ENCODE measurements around the gene JUND. TPM values are rescaled to one million over a fixed set of nuclear protein-coding genes. Genes with fewer than 3 reads are reported as not detected.

The JUND gene
- total RNA-seq, 1 experiment from 2014 or later: 151 TPM

DNA sequence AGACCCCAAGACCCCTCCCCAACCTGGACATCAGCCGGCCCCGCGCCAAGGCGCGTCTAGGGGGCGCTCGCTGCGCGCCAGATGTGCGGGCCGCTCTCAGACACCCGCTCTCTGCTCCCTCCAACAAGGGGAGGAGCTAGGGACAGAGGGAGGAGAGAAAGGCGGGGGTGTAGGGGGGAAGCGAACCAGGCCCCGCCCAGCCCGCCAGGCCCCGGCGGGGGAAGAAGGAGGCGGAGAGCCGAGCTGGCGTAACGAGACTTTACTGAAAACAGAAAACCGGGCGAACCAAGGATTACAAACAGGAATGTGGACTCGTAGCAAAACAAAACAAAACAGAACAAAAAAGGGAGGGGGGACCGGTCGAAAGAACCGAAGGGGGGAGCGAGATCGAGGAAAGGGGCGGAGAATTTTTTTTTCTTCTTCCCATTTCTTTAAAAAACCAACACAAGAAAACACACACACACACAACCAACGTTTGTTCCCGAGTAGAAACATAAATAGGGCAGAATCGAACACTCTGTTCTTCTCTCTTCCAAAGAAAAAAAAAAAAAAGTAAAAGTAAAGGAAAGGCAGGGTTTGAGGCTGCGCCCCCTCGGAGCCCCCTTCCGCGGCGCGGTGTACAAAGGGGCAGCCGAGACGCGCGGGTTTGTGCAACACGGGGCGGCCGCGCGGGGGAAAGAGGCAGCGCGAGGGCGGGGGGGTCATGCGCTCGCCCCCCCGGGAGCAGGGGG is 1.7 kb downstream of the JUND start:
- H4K20me1 ChIP-seq (ENCODE audit: low read length): peaks cover 13% of the 10 kb centered on the region
- peaks cover 29% of the 10 kb centered on the region for H3K4me1 ChIP-seq (ENCODE audit: insufficient read depth, low read length)
- peak overlapping the region; percentile 82 for H3K4me3 ChIP-seq (ENCODE audit: low read length)
- CTCF ChIA-PET: interaction anchor here (0.5 to 1.6 kb wide), 21 partner anchors 11 to 139 kb away, joined by 3 to 64 read pairs (median 5); partner anchors contain the start of genes GDF15 and LSM4
- H3K36me3 ChIP-seq (ENCODE audit: low read depth, low read length): no peaks in the 10 kb centered on the region
- no peak overlapping the region for H2AFZ ChIP-seq (ENCODE audit: low read length)
- no peaks in the 10 kb centered on the region for H3F3A ChIP-seq (ENCODE audit: low read length, unreplicated experiment)
- no peaks in the 10 kb centered on the region for H3K9me2 ChIP-seq (replicated peaks; ENCODE audit: low read length)
- intact Hi-C loops (cut with micrococcal nuclease): loop anchor here (1.0 to 10.0 kb wide), 3 partner anchors 44 to 135 kb away; partner anchors contain the start of genes LSM4 and SSBP4
- H3K9me3 ChIP-seq (ENCODE audit: low read length): no peaks in the 10 kb centered on the region
- H3K9ac ChIP-seq (ENCODE audit: low read length): peak overlapping the region; percentile 79
- peaks cover 29% of the 10 kb centered on the region for H3K79me2 ChIP-seq (ENCODE audit: low read length)
- H3K27me3 ChIP-seq (ENCODE audit: low read length): no peaks in the 10 kb centered on the region
- POLR2A ChIA-PET (ENCODE audit: unreplicated experiment): interaction anchor here (0.6 to 3.8 kb wide), 6 partner anchors 43 to 795 kb away, joined by 4 to 47 read pairs (median 8); partner anchors contain the start of gene LSM4
- TF ChIP-seq EZH2 (IDR thresholded peaks at IDR 0.05; ENCODE audit: low read length, unreplicated experiment): no peak
- TF ChIP-seq, protein P1, sequence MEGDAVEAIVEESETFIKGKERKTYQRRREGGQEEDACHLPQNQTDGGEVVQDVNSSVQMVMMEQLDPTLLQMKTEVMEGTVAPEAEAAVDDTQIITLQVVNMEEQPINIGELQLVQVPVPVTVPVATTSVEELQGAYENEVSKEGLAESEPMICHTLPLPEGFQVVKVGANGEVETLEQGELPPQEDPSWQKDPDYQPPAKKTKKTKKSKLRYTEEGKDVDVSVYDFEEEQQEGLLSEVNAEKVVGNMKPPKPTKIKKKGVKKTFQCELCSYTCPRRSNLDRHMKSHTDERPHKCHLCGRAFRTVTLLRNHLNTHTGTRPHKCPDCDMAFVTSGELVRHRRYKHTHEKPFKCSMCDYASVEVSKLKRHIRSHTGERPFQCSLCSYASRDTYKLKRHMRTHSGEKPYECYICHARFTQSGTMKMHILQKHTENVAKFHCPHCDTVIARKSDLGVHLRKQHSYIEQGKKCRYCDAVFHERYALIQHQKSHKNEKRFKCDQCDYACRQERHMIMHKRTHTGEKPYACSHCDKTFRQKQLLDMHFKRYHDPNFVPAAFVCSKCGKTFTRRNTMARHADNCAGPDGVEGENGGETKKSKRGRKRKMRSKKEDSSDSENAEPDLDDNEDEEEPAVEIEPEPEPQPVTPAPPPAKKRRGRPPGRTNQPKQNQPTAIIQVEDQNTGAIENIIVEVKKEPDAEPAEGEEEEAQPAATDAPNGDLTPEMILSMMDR (conservative IDR thresholded peaks at IDR 0.05; ENCODE audit: low read depth, low read length): peak; percentile 98
- H3K27ac ChIP-seq (ENCODE audit: low read length): peak overlapping the region; percentile 58
- TSS peak; percentile 55 for BruUV-seq (replicated peaks)
- peak overlapping the region; percentile 83 for H3K4me2 ChIP-seq (ENCODE audit: low read length)
- peak; percentile 23 for ATAC-seq
- peak; percentile 95 for DNase-seq

DNA sequence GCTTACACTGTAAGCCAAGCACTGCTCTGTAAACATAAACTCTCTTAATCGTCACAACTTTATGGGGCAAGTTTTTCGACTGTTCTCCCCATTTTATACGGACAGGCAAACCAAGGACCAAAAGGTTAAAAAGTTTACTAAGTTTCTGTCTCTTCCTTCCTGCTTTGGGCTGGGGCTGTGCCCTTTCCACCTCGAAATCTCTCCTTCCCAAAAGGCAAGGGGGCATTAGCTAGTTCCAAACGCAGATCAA is 2.2 kb downstream of the JUND start:
- no peaks in the 10 kb centered on the region for H3F3A ChIP-seq (ENCODE audit: low read length, unreplicated experiment)
- peak overlapping the region; percentile 82 for H3K4me3 ChIP-seq (ENCODE audit: low read length)
- peaks cover 13% of the 10 kb centered on the region for H4K20me1 ChIP-seq (ENCODE audit: low read length)
- CTCF ChIA-PET: interaction anchor here (0.5 to 1.6 kb wide), 12 partner anchors 20 to 114 kb away, joined by 3 to 64 read pairs (median 5); partner anchors contain the start of genes GDF15 and LSM4
- H3K9ac ChIP-seq (ENCODE audit: low read length): peak overlapping the region; percentile 79; the same call in 1 of the 2 replicates
- peak overlapping the region; percentile 83 for H3K4me2 ChIP-seq (ENCODE audit: low read length)
- POLR2A ChIA-PET (ENCODE audit: unreplicated experiment): interaction anchor here (0.7 to 3.8 kb wide), 3 partner anchors 43 to 123 kb away, joined by 5 to 47 read pairs (median 9); partner anchors contain the start of gene LSM4
- H3K9me2 ChIP-seq (replicated peaks; ENCODE audit: low read length): no peaks in the 10 kb centered on the region
- DNase-seq (no peak), ATAC-seq (no peak)
- H3K4me1 ChIP-seq (ENCODE audit: insufficient read depth, low read length): peaks cover 33% of the 10 kb centered on the region
- peaks cover 29% of the 10 kb centered on the region for H3K79me2 ChIP-seq (ENCODE audit: low read length)
- no peaks in the 10 kb centered on the region for H3K36me3 ChIP-seq (ENCODE audit: low read depth, low read length)
- intact Hi-C loops (cut with micrococcal nuclease): loop anchor here (1.0 to 10.0 kb wide), 3 partner anchors 44 to 136 kb away; partner anchors contain the start of genes LSM4 and SSBP4
- TF ChIP-seq, protein P1 (conservative IDR thresholded peaks at IDR 0.05; ENCODE audit: low read depth, low read length): no peak
- TF ChIP-seq EZH2phosphoT487 (IDR thresholded peaks at IDR 0.05; ENCODE audit: borderline replicate concordance, low read length) (no peak), EZH2 (IDR thresholded peaks at IDR 0.05; ENCODE audit: low read length, unreplicated experiment) (no peak)
- no peaks in the 10 kb centered on the region for H3K9me3 ChIP-seq (ENCODE audit: low read length)
- no peak overlapping the region for H2AFZ ChIP-seq (ENCODE audit: low read length)
- H3K27me3 ChIP-seq (ENCODE audit: low read length): no peaks in the 10 kb centered on the region
- no TSS peak for BruUV-seq (replicated peaks)
- no peak overlapping the region for H3K27ac ChIP-seq (ENCODE audit: low read length)

Measured in PC-3 (cell line).